ENCODE measurements around the gene HSDL2. TPM values are rescaled to one million over a fixed set of nuclear protein-coding genes. Genes with fewer than 3 reads are reported as not detected.
A peak's percentile ranks its signal among the peaks of the same experiment; 100 is the strongest.

HSDL2 gene
- total RNA-seq, 1 experiment from 2014 or later = 60.6 TPM

DNA sequence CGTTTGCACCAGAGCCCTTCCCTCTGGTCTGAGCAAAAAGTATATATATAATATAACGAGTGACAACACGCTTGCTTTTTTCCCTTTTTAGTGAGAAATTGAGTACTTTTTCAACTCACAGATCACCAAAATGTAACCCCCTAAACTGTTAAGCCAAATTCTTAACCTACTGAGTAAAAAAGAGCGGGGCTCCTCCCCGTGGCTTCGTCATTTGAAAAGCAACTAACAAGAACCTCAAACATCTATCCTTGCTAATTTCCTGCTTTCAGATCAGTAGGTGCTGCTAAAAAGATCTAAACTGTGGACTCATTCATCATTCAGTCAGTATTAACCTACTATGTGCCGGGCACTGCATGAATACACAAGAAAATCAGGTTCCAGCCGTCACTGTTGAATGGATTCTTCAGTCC, 45.5 kb upstream of the HSDL2 start:
- Histone ChIP-seq H3K36me3 (ENCODE audit: low read depth) (peaks cover 2% of the 10 kb centered on the region; the same call in 1 of the 2 replicates), H3K4me2 (peak overlapping the region; percentile 81), H3K27ac (peak overlapping the region; percentile 90), H3K9me3 (ENCODE audit: insufficient read depth, low read depth) (no peaks in the 10 kb centered on the region), H3F3A (ENCODE audit: insufficient read depth, low read depth) (peaks cover 13% of the 10 kb centered on the region), H3K27me3 (ENCODE audit: insufficient read depth, low read depth) (no peaks in the 10 kb centered on the region), H3K4me1 (replicated peaks; ENCODE audit: insufficient read depth) (peaks cover 43% of the 10 kb centered on the region), H4K20me1 (ENCODE audit: insufficient read depth) (peaks cover 10% of the 10 kb centered on the region), H3K9me2 (ENCODE audit: insufficient read depth) (no peaks in the 10 kb centered on the region), H3K79me2 (ENCODE audit: low read depth) (peaks cover 39% of the 10 kb centered on the region), H2AFZ (peak overlapping the region; percentile 80), H3K4me3 (peak overlapping the region; percentile 86)
- CTCF ChIA-PET = interaction anchor here (0.6 to 1.4 kb wide), 4 partner anchors 221 to 441 kb away, joined by 6 to 12 read pairs (median 8); no protein-coding TSS in a partner anchor
- intact Hi-C loops (cut with micrococcal nuclease; ENCODE audit: unreplicated experiment) = loop anchor here (1.0 to 10.0 kb wide), 5 partner anchors 8 to 380 kb away; partner anchors contain the start of gene INIP
- TF ChIP-seq, protein P1, sequence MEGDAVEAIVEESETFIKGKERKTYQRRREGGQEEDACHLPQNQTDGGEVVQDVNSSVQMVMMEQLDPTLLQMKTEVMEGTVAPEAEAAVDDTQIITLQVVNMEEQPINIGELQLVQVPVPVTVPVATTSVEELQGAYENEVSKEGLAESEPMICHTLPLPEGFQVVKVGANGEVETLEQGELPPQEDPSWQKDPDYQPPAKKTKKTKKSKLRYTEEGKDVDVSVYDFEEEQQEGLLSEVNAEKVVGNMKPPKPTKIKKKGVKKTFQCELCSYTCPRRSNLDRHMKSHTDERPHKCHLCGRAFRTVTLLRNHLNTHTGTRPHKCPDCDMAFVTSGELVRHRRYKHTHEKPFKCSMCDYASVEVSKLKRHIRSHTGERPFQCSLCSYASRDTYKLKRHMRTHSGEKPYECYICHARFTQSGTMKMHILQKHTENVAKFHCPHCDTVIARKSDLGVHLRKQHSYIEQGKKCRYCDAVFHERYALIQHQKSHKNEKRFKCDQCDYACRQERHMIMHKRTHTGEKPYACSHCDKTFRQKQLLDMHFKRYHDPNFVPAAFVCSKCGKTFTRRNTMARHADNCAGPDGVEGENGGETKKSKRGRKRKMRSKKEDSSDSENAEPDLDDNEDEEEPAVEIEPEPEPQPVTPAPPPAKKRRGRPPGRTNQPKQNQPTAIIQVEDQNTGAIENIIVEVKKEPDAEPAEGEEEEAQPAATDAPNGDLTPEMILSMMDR (conservative IDR thresholded peaks at IDR 0.05) = no peak
- TF ChIP-seq EZH2 (IDR thresholded peaks at IDR 0.05; ENCODE audit: low read depth) = no peak
- POLR2A ChIA-PET (ENCODE audit: unreplicated experiment) = no interaction called here
- DNase-seq = peak; percentile 17 to 59
- BruUV-seq (replicated peaks) = no TSS peak

DNA sequence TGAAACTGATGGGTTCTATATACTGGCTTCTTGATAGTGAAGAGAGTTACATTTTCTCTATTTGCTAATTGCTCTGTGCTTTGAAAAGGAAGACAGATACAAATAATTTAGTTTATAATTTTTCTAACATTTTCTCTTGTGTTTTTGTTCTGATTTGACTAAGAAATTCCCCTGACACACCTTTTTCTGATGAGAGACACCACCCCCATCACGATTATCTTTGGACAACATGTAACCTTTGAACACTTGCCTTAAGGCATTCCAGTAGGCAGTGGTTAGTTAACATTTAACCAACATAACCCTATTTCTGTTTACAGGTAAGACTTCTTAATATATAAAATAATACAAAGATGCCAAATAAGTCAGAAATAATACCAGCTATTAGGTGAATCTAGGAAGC, 42.4 kb upstream of the HSDL2 start:
- H2AFZ ChIP-seq = no peak overlapping the region
- DNase-seq = no peak
- no peaks in the 10 kb centered on the region for H4K20me1 ChIP-seq (ENCODE audit: insufficient read depth)
- no peak overlapping the region for H3K4me3 ChIP-seq
- no peaks in the 10 kb centered on the region for H3K9me2 ChIP-seq (ENCODE audit: insufficient read depth)
- ChIA-PET POLR2A (ENCODE audit: unreplicated experiment) (no interaction called here), CTCF (interaction anchor here (0.7 kb wide), 1 partner anchor 225 kb away, joined by 3 read pairs; no protein-coding TSS in a partner anchor)
- H3F3A ChIP-seq (ENCODE audit: insufficient read depth, low read depth) = peaks cover 30% of the 10 kb centered on the region
- H3K27ac ChIP-seq = no peak overlapping the region
- peaks cover 40% of the 10 kb centered on the region for H3K4me1 ChIP-seq (replicated peaks; ENCODE audit: insufficient read depth)
- peaks cover 7% of the 10 kb centered on the region for H3K79me2 ChIP-seq (ENCODE audit: low read depth)
- intact Hi-C loops (cut with micrococcal nuclease; ENCODE audit: unreplicated experiment) = loop anchor here (10.0 kb wide), 1 partner anchor 377 kb away; the partner anchor contains the start of gene INIP
- no TSS peak for BruUV-seq (replicated peaks)
- no peaks in the 10 kb centered on the region for H3K27me3 ChIP-seq (ENCODE audit: insufficient read depth, low read depth)
- H3K4me2 ChIP-seq = peak overlapping the region; percentile 21; the same call in 1 of the 2 replicates
- no peaks in the 10 kb centered on the region for H3K9me3 ChIP-seq (ENCODE audit: insufficient read depth, low read depth)
- H3K36me3 ChIP-seq (ENCODE audit: low read depth) = no peaks in the 10 kb centered on the region
- TF ChIP-seq EZH2 (IDR thresholded peaks at IDR 0.05; ENCODE audit: low read depth) = no peak
- TF ChIP-seq, protein P1 (conservative IDR thresholded peaks at IDR 0.05) = no peak

DNA sequence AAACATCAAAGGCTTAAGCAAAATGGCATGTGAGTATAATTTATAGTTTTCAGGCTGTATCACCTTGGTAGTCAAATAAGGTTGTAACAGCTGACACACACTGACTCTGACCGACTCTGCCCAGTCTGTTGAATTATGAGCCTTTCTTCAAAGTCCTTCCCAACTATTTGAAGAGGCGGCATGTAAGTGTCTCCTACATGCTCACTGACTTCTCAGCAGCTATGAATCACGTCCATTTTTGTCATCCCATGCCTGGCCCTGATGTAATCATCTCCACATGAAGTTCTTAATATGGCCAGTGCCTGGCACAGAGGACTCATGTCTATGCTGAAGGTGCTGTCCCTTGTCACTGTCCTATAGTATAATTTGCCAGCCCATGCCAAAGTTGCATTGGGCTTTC, 41.3 kb upstream of the HSDL2 start:
- BruUV-seq (replicated peaks) = no TSS peak
- ChIA-PET CTCF (no interaction called here), POLR2A (ENCODE audit: unreplicated experiment) (no interaction called here)
- Histone ChIP-seq H3K4me2 (no peak overlapping the region), H3F3A (ENCODE audit: insufficient read depth, low read depth) (peaks cover 36% of the 10 kb centered on the region), H3K27ac (no peak overlapping the region), H3K9me3 (ENCODE audit: insufficient read depth, low read depth) (no peaks in the 10 kb centered on the region), H3K79me2 (ENCODE audit: low read depth) (no peaks in the 10 kb centered on the region), H3K4me1 (replicated peaks; ENCODE audit: insufficient read depth) (peaks cover 41% of the 10 kb centered on the region), H3K36me3 (ENCODE audit: low read depth) (no peaks in the 10 kb centered on the region), H3K4me3 (no peak overlapping the region), H2AFZ (0 out of 2 replicates have a peak overlapping the region, but pooled peaks have one; percentile 4), H3K27me3 (ENCODE audit: insufficient read depth, low read depth) (no peaks in the 10 kb centered on the region), H4K20me1 (ENCODE audit: insufficient read depth) (no peaks in the 10 kb centered on the region), H3K9me2 (ENCODE audit: insufficient read depth) (no peaks in the 10 kb centered on the region)
- no peak for DNase-seq
- intact Hi-C loops (cut with micrococcal nuclease; ENCODE audit: unreplicated experiment) = loop anchor here (10.0 kb wide), 1 partner anchor 376 kb away; the partner anchor contains the start of gene INIP
- TF ChIP-seq, protein P1 (conservative IDR thresholded peaks at IDR 0.05) = no peak
- TF ChIP-seq EZH2 (IDR thresholded peaks at IDR 0.05; ENCODE audit: low read depth) = no peak

Measured in PC-9 (cell line).